Neural cell (in vitro differentiated cells): Measurements from ENCODE around the gene CLSTN2.

Source experiments
- POLR2AphosphoS5 ChIP-seq: IDR thresholded peaks from 2 replicates; pipeline ENCODE4 v1.6.1; 2012
- TF ChIP-seq, protein P1 (sequence below): fragments of 450-650 bp; IDR thresholded peaks from 2 replicates; pipeline ENCODE4 v1.5.1; 2014; ENCODE audit warnings: antibody characterized with exemption, mild to moderate bottlenecking, moderate library complexity; ENCODE audit not compliant: poor library complexity, severe bottlenecking

DNA sequence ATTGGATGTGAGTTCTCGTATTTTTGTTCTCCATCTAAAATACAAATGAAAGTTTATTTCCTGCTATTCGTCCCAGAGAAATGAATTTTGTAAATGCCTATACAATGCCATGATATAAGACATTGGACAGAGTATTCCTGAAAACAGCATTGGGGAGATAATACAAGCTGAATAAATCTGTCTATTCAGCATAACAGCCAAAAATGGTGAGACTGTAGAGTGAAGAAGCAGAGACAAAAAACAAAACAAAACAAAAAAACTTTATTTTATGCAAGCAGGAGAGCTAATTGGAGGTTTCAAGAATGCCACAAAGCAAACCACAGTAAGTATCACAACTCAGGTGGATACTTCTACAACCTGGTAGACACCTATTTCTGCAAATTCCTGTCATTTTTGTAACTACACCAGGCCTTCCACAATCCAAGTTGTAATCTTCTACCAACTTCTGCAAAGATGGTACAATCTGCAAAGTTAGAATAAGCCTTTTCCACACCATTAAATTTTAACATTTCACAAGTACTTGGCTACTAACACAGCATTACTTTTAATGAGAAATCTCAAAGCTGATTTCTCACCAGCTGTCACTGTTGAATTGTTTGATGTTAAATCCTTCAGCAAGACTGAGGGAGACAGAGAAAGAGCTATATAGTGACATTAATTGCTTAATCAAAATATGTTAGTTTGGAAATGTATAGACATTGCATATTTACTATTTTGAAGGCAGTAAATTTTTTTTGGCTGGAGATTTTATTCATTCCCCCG lies 163.1 kb downstream of the CLSTN2 start:
- no peak for TF ChIP-seq POLR2AphosphoS5
- TF ChIP-seq, protein P1, sequence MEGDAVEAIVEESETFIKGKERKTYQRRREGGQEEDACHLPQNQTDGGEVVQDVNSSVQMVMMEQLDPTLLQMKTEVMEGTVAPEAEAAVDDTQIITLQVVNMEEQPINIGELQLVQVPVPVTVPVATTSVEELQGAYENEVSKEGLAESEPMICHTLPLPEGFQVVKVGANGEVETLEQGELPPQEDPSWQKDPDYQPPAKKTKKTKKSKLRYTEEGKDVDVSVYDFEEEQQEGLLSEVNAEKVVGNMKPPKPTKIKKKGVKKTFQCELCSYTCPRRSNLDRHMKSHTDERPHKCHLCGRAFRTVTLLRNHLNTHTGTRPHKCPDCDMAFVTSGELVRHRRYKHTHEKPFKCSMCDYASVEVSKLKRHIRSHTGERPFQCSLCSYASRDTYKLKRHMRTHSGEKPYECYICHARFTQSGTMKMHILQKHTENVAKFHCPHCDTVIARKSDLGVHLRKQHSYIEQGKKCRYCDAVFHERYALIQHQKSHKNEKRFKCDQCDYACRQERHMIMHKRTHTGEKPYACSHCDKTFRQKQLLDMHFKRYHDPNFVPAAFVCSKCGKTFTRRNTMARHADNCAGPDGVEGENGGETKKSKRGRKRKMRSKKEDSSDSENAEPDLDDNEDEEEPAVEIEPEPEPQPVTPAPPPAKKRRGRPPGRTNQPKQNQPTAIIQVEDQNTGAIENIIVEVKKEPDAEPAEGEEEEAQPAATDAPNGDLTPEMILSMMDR, result no peak
